HG03432 (cell line): ENCODE results near the gene TOR1A.
"Not testable (repeated sequence)": the region's sequence is repeated elsewhere in the genome, so short reads cannot be mapped to it uniquely, and the experiment has no call there.

ENCODE experiments used
- ATAC-seq: cut with Tn5 transposase; IDR thresholded peaks from one replicate; pipeline ENCODE4 v1.9.1; 2021; ENCODE audit warnings: mild to moderate bottlenecking, moderate library complexity; ENCODE audit not compliant: unreplicated experiment

TOR1A gene

DNA sequence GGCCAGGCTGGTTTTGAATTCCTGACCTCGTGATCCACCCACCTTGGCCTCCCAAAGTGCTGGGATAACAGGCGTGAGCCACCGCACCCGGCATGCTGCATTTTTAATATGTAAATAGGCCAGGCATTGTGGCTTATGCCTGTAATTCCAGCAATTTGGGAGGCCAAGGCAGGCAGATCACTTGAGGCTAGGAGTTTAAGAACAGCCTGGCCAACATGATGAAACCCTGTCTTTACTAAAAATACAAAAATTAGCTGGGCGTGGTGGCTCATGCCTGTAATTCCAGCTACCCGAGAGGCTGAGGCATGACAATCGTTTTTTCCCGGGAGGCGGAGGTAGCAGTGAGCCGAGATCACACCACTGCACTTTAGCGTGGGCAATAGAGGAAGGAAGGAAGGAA lies 39.0 kb downstream of the TOR1A start:
- not testable (repeated sequence) for ATAC-seq

DNA sequence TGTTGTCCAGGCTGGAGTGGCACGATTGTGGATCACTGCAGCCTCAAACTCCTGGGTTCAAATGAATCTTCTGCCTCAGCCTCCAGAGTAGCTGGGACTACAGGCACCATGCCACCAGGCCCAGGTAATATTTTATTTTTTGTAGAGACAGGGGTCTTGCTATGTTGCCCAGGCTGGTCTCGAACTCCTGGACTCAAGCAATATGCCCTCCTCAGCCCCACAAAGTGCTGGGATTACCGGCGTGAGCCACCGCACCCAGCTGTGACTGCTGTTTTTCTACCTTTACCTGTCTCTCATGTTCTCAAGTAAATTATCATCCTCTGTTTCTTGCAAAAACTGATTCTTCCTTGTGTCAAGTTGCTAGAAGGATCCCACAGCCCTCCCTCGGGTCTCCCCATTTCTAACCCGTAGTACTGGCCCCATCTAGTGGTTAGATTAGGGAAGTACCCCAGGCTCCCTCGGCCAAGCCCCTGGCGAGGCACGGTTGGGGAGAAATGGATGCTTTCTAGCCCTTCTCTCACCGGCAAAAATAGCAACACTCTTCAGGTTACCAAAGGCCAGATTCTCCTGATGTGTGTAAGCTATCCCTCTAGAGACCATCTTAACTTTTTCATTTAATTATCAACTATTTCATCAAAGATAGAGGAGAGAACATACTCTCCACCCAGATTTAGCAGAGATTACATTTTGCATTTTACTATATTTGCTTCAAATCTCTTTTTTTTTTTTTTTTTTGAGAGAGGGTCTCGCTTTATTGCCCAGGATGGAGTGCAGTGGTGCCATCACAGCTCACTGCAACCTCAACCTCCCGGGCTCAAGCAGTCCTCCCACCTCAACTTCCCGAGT lies 40.2 kb downstream of the TOR1A start:
- ATAC-seq = no peak

DNA sequence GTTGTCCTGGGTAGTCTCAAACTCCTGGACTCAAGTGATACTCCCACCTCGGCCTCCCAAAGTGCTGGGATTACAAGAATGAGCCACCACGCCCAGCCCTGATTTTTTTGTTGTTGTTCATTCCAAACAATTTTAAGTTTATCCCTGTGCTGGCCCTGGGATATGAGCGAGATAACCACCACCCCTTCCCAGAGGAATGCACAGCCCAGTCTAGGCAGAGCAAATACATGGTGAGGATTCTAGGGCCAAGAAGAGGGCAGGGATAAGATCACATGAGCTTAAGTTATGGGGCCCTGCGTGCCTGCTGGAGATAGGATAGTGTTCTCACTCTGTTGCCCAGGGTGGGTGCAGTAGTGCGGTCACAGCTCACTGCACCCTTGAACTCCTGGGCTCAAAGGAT lies 42.0 kb downstream of the TOR1A start:
- no peak for ATAC-seq

DNA sequence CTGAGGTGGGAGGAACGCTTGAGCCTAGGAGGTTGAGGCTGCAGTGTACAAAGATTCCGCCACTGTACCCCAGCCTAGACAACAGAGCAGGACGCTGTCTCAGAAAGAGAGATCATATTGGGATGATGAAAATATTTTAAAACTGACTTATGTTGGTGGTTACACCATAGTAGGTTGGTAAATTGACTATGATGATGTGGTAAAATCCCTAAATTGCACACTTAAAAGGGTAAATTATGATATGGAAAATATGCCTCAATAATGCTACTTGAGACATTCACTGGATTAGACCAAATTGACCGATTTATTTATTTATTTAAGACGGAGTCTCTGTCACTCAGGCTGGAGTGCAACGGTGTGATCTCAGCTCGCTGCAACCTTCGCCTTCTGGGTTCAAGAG lies 42.8 kb downstream of the TOR1A start:
- ATAC-seq = no peak

DNA sequence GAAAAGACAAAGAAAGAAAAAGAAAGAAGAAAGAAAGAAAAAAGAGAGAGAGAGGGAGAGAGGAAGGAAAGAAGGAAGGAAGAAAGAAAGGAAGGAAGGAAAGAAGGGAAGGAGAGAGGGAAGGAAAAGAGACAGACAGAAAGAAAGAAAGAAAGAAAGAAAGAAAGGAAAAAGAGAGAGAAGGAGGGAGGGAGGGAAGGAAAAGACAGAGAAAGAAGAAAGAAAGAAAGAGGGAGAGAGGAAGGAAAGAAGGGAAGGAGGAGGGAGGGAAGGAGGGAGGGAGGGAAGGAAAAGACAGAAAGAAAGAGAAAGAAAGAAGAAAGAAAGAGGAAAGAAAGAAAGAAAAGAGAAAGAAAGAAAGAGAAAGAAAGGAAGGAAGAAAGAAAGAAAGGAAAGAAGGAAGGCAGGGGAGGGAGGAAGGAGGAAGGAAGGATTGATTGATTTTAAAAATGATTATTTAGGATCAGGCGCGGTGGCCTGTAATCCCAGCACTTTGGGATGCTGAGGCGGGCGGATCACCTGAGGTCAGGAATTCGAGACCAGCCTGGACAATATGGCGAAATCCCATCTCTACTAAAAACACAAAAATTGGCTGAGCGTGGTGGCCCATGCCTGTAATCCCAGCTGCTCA lies 44.3 kb downstream of the TOR1A start:
- ATAC-seq = no peak

DNA sequence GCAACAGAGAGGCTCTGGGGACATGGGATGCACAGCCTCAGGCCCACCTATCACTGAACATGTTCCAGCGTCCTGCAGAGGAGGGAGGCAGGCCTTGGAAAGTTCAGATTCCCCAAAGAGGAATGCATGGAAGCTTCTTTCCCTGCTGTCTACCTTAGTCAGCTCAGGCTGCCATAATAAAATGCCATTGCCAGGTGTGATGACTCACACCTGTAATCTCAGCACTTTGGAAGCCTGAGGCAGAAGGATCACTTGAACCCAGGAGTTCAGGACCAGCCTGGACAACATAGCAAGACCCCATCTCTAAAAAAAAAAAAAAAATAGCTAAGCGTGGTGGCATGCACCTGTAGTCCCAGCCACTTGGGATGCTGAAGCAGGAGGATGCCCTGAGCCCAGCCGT lies 45.5 kb downstream of the TOR1A start:
- ATAC-seq = no peak

DNA sequence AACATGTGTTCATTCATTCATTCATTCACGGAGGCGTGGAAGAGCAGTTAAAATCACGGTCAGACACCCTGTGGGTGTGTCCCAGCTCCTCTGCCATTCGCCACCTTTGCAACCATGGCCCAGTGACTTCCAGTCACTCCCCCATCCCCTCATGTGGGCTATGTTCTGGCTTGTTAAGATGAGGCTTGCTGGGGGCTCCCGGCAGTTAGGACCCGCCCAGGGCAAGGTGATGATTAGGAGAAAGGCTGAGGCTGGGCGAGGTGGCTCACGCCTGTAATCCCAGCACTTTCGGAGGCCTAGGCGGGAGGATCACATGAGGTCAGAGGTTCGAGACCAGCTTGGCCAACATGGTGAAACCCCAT lies 46.2 kb downstream of the TOR1A start:
- ATAC-seq = no peak

DNA sequence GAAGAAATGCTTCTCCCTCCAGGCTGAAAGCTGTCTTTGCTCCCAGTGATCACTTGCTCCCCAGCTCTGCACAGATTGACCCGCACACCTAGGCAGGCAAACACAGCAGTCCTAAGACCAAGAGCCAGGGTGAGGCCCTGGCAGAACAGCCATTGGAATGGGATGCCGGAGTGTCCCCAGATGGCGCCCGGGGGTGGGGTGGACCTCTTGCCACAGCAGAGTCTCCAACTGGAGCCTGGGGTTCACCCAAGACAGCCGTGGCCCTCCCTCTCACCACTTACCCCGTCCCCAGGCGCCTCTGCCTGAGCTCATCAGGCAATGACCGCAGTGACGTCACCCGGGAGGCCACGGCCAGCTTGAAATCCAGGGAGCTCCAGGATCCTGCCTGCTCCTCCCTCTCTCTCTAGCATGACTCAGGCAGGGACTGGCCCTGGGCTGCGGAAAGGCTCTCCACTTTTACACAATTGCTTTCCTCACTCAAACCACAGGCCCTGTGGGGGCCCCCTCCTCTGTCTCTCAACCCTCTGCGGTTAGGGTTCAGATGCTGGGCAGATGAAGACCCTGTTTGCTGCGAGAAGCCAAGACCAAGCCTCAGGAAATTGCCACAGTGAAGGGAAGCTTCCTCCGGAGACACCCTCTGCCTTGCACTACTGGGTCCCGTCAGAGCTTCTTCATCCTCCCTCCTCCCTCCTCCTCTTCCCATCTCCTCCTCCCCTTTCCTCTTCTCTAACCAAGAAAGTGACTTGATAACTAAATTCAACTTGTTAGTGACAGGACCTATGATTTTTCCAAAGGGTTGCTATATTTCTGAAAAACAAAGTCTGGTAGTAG lies 46.8 kb downstream of the TOR1A start:
- ATAC-seq = no peak

DNA sequence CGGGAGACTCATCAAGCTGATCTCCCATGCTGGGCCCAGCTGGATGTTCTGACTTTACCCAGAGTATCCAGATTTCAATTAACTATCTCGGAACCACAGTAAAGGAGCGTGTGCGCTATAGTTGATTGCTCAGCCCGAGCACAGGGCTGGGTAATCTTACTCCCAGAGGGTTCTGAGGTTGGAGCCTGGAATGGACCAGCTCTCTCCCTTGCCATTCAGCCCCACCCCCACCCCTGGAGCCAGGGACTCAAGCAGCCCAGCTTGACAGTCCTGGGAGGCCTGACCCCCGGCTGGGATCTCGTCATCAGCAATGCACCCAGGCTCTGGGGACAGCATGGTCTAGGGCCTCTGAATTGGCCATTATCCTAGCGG lies 47.4 kb downstream of the TOR1A start:
- ATAC-seq = no peak

DNA sequence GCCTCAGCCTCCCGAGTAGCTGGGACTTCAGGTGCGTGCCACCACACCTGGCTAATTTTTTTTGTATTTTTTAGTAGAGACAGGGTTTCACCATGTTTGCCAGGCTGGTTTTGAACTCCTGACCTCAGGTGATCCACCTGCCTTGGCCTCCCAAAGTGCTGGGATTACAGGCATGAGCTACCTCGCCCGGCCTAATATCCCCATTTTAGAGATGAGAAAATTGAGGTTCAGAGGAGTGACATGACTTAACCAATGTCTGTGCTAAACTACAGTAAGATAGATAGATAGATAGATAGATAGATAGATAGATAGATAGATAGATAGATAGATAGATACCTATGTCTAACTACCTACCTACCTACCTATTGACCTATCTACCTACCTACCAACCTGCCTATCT lies 47.8 kb downstream of the TOR1A start:
- ATAC-seq = not testable (repeated sequence)

DNA sequence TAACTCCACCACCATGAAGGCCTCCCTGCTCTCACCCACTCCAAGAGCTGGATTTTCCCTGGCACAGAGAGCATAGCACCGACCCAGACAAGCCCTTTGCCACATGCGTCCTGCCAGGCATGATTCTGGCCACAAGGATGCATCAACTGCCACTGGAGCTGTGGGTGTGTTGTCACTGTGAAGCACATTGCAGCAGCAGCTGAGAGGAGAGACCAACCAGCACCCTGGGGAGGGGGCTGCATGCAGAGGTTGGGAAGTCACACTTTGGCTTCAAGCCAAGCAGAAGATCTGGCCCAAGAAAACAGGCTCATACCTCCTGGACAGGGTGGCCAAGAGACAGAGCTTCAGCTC lies 48.5 kb downstream of the TOR1A start:
- no peak for ATAC-seq

DNA sequence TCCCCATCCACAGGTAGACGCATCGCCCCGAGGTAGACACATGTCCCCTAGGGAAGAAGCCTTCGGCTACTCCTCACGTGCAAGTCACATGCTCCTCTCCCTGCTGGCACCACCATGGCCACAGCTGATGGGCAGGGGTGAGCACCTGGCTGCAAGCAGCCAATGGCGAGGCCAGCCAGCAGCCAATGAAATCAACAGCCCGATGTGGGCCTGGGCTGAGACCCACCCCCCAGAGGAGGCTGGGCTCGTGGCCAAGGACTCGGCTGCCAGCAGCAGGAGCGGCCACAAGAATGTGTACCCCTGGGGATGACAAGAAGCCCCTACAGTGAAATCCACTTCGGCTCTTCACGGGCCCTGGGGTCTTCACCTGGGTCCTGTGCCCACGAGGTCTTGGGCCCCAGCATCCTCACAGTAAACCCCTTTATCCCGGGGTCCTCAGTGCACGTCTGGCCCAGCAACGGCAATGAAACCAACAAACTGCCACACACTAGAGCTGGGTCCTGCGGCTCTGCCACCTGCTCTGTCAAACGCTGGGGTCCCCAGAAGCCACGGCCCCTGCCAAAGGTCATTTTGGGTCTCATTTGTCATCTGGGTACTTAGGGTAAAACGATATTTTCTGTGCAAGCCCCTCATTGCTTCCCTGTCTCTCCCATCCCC lies 49.0 kb downstream of the TOR1A start:
- ATAC-seq = no peak

DNA sequence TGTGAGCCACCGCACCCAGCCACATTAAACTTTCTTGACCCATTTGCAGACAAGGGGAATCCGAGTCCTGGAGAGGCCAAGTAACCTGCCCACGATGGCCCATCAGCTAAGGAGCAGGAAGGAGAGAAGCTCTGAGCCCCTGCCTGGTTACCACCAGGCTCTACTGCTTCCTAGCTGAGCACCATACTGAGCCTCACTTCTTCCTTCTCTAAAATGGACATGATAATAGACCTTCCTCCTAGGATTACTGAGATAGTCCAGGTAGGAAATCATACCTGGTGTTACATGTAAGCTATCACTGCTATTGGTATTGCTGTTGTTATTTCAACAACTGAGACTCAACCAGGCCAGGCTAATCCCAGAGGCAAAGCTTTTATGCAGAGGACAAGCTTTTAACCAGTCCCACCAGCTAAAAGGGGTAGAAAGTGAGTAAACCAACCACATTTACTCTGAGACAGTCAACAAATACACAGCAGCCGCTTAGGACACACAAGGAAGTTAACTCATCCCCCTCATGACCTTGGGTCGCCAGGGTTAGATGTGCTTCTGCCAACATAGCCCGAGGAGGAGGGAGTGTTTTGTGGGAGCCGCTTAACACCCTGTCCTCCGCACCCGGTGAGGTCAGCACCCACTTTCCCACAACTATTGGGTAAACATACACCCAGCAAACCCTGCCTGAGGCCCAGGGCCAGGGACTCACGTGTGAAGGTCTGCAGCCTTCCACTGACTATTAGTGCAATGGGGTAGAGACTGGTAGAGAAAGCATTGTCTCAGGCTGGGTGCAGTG lies 50.5 kb downstream of the TOR1A start:
- ATAC-seq = no peak

DNA sequence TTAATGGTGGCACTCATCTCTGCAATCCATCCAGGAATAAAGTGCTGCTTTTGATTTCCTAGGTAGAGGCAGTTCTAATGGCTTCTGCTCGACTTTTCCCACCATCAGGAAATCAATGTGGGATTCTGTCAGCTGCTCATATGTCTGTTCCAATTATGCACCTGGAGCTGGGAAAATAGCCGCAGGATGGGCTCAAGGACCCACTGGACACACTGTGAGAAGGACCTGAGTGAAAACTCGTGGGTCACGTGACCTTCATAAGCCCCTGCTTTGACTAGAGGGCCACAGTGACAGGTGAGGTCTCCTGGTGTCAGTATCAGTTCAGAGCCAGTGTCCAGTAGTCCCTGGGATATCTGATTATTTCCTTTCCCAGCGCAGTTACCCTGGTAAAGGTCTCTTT lies 53.2 kb downstream of the TOR1A start:
- no peak for ATAC-seq

DNA sequence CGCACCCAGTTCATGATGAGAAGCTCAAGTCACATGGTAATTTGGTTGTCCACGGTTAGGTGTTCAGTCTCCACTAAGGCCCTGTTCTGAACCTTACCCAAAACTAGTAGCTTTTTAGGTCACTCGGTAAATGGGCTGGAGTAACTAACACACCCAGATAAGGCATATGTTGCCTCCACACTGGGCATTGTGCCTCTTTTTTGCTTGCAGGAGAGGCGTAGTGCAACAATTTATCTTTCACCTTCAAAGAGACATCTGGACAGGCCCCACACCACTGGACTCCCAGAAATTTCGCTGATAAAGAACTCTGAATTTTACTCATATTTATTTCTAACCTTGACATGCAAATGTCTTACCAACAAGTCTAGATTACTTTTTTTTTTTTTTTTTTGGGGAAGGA lies 54.3 kb downstream of the TOR1A start:
- ATAC-seq = no peak

DNA sequence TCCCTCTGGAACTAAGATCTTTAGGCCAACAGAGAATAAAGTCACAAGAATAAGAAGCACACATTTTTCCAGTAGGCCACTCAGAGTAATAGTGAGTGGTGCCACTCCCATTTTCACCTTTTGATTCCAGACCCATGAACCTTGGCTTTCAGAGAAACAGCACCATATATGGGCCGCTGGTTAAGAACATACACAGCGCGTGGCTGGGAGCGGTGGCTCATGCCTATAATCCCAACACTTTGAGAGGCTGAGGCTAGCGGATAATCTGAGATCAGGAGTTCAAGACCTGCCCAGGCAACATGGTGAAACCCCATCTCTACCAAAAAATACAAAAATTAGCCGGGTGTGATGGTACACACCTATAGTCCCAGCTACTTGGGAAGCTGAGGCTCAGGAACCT lies 55.5 kb downstream of the TOR1A start:
- ATAC-seq = no peak

DNA sequence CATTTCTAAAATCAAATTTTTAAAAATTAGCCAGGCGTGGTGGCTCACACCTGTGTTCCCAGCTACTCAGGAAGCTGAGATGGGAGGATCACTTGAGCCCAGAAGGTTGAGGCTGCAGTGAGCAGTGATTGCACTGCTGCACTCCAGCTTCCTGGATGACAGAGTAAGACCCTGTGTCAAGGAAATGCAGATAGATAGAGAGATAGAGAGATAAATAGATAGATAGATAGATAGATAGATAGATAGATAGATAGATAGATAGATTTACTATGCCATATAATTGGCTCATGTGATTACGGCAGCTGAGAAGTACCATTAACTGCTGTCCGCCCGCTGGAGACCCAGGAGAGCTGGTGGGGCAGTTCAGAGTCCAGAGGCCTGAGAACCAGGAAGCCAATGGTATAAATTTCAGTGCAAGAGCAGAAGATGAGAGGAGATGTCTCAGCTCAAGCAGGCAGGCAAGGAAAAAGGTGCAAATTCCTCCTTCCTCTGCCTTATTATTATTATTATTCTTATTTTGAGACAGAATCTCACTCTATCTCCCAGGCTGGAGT lies 58.1 kb downstream of the TOR1A start:
- ATAC-seq = no peak

DNA sequence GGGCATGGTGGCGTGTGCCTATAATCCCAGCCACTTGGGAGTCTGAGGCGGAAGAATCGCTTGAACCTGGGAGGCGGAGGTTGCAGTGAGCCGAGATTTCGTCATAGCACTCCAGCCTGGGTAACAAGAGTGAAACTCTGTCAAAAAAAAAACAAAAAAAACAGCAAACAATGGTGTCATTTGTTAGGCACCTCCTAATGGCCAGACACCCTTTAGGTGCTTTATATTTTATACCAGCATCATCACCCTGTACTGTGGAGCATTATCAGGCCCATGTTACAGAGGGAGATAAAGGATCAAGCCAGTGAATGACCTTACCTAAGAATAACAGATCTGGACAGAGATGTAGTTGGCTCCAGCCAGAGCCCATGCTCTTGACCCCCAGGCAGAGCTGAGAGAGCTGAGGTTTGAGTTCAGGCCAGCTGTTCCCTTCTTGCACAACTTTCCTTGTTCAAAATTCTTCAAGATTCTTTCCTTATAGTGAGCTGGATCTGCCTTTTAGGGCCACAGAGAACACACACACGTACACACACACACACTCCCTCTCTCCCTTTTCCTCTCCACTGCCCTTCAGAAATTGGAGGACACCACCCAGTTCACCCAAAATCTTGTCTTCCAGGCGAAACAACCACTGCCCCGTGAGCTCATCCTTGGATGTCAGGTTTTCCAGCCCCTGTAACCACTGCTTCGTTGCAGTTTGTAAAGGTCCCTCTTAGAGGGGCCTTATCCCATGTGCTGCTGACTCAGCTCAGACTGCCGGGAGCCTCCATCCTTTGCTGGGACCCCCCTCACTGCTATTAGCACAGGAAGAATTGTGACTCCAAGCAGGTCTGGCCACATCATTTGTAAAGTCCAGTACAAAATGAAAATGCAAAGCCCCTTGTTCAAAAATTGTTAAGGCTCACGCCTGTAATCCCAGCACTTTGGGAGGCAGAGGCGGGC lies 60.7 kb downstream of the TOR1A start:
- ATAC-seq = no peak
